NCI-H1417 treated with DMSO at 0.1 percent for 48 hours (cell line): ENCODE data around the gene NOC4L.
A peak's percentile ranks its signal among the peaks of the same experiment; 100 is the strongest.
"Not testable (repeated sequence)": the region's sequence is repeated elsewhere in the genome, so short reads cannot be mapped to it uniquely, and the experiment has no call there.

Source experiments
- DNase-seq: peaks from one replicate; lab custom pipeline; 2025; lab: John Stamatoyannopoulos, UW

NOC4L gene

GRCh38 chr12:132144115-132144809, at the start of gene NOC4L, which contains the start of gene DDX51:
TSS of gene NOC4L (plus strand) at chr12:132144457. CDS start at chr12:132144489, 32 bp downstream.
TSS of gene DDX51 (minus strand) at chr12:132144319. CDS start at chr12:132144296, 23 bp downstream.
- peak; percentile 60 for DNase-seq

- no peak for DNase-seq
Observed at GRCh38 chr12:132095520-132096409, 48.5 kb upstream of the NOC4L start.

GRCh38 chr12:132099739-132100138, 44.5 kb upstream of the NOC4L start:
- no peak for DNase-seq

- DNase-seq: no peak
Observed at GRCh38 chr12:132100306-132101065, 43.8 kb upstream of the NOC4L start.

GRCh38 chr12:132102297-132102696, 42.0 kb upstream of the NOC4L start:
- DNase-seq: no peak

GRCh38 chr12:132103072-132103471, 41.2 kb upstream of the NOC4L start:
- not testable (repeated sequence) for DNase-seq

GRCh38 chr12:132103542-132104308, 40.5 kb upstream of the NOC4L start:
- DNase-seq: no peak

GRCh38 chr12:132105467-132105866, 38.8 kb upstream of the NOC4L start:
- no peak for DNase-seq

- DNase-seq: no peak
Observed at GRCh38 chr12:132106921-132107320, 37.3 kb upstream of the NOC4L start.

GRCh38 chr12:132108211-132108832, 35.9 kb upstream of the NOC4L start:
- no peak for DNase-seq

- no peak for DNase-seq
Observed at GRCh38 chr12:132109741-132110140, 34.5 kb upstream of the NOC4L start.

GRCh38 chr12:132110677-132111076, 33.6 kb upstream of the NOC4L start:
- DNase-seq: no peak

- DNase-seq: no peak
Observed at GRCh38 chr12:132111654-132112304, 32.5 kb upstream of the NOC4L start.

- DNase-seq: no peak
Observed at GRCh38 chr12:132114667-132115066, 29.6 kb upstream of the NOC4L start.

- no peak for DNase-seq
Observed at GRCh38 chr12:132115500-132115899, 28.8 kb upstream of the NOC4L start.

- DNase-seq: no peak
Observed at GRCh38 chr12:132116709-132117557, 27.3 kb upstream of the NOC4L start.

GRCh38 chr12:132117558-132117875, 26.7 kb upstream of the NOC4L start:
- no peak for DNase-seq

GRCh38 chr12:132118876-132119275, 25.4 kb upstream of the NOC4L start:
- DNase-seq: no peak

- DNase-seq: no peak
Observed at GRCh38 chr12:132121283-132121682, 23.0 kb upstream of the NOC4L start.
